Stomach (tissue), 4 donors: ENCODE measurements around the gene ERC1.

Source experiments
- CTCF ChIP-seq, 7 experiments: fragments of 450-650 bp in 4 of 7; fragments of 200-600 bp in 3 of 7; sonication (generic) in 3 of 7; IDR thresholded peaks; one replicate each; pipeline ENCODE4 v1.5.1; 2016 to 2019; ENCODE audit warnings: antibody characterized with exemption in 7 of 7, control low read depth in 2 of 7, mild to moderate bottlenecking in 1 of 7
- EP300 ChIP-seq: sonication (generic); formaldehyde crosslinking; IDR thresholded peaks from one replicate; pipeline ENCODE4 v1.6.1; 2017; ENCODE audit warnings: antibody characterized with exemption
- POLR2A ChIP-seq, 4 donors: fragments of 450-650 bp; IDR thresholded peaks; one replicate each; pipeline ENCODE4 v1.6.1; 2016; ENCODE audit warnings: antibody characterized with exemption in 4 of 4, control low read depth in 2 of 4, mild to moderate bottlenecking in 1 of 4, moderate library complexity in 1 of 4
- POLR2AphosphoS5 ChIP-seq, 3 donors: sonication (generic); formaldehyde crosslinking; IDR thresholded peaks; one replicate each; pipeline ENCODE4 v1.6.1; 2016; ENCODE audit warnings: antibody characterized with exemption in 3 of 3

DNA sequence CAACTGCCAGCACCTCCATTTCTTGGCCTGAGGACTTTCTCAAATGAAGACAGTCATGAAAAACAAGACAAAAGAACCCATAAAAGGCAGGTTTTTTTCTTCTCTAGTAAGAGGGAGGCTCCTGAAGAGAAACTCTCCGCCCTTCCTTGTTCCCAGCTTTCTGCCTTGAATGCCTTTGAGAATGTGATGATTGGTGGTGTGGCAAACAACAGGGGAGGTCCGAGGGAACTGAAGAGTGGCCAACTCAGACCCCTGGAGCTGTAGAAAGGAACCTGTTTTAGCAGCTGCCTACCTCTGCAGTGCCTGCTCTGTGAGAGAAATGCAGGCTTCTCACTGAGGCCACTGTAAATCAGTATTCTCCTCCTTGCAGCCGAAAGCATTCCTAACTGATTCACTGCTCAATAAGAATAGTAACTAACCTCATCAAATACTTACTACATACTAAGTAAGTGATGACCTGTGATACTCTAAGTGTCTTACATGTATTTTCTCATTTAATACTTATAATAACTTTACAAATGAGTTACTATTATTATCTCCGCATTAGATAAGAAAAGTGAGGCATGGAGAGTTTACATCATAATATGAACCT is 16.7 kb upstream of the ERC1 start:
- TF ChIP-seq CTCF (IDR thresholded peaks at IDR 0.05) (no peak), POLR2AphosphoS5 (IDR thresholded peaks at IDR 0.05) (no peak), POLR2A (IDR thresholded peaks at IDR 0.05) (no peak), EP300 (no peak)
